K562 (cell line): ENCODE data around the gene NKD1.

Experiments used
- CUX1 ChIP-seq: fragments of 200-800 bp; sonication (Bioruptor generic); IDR thresholded peaks from 2 replicates; pipeline ENCODE4 v1.6.1; 2016; ENCODE audit warnings: missing genetic modification characterization, missing compliant biosample characterization
- EZH2 ChIP-seq: IDR thresholded peaks from 2 replicates; pipeline ENCODE4 v1.6.1; 2012; ENCODE audit warnings: low read depth, mild to moderate bottlenecking, inconsistent platforms, low read length, borderline replicate concordance
- RCOR1 ChIP-seq, 2 experiments: IDR thresholded peaks; 2 replicates each; pipeline ENCODE4 v1.6.1; 2012; ENCODE audit warnings: low read depth in 2 of 2, low read length in 2 of 2, borderline replicate concordance in 1 of 2, improper control_type of control experiment in 1 of 2
- SREBF1 ChIP-seq: fragments of 150-350 bp; IDR thresholded peaks from 2 replicates; pipeline ENCODE4 v1.6.1; 2014; ENCODE audit warnings: antibody characterized with exemption, low read depth, low read length, borderline replicate concordance
- SREBF2 ChIP-seq: sonication (generic); formaldehyde crosslinking; IDR thresholded peaks from 2 replicates; pipeline ENCODE4 v1.4.0; 2020; ENCODE audit warnings: mild to moderate bottlenecking, missing genetic modification reagents
- ZKSCAN1 ChIP-seq: fragments of 150-350 bp; IDR thresholded peaks from 2 replicates; pipeline ENCODE4 v1.6.1; 2016; ENCODE audit warnings: low read depth, low read length
- TF ChIP-seq, protein P1 (sequence below), 3 experiments: IDR thresholded peaks in 2 of 3; conservative IDR thresholded peaks in 1 of 3; 2 replicates each; pipeline ENCODE4 v1.5.1; 2011 to 2012; ENCODE audit warnings: low read length in 3 of 3, mild to moderate bottlenecking in 3 of 3, control low read depth in 2 of 3, improper control_type of control experiment in 1 of 3, inconsistent platforms in 1 of 3, low read depth in 1 of 3, mixed read lengths in 1 of 3, moderate library complexity in 1 of 3; ENCODE audit not compliant: insufficient read depth in 2 of 3

DNA sequence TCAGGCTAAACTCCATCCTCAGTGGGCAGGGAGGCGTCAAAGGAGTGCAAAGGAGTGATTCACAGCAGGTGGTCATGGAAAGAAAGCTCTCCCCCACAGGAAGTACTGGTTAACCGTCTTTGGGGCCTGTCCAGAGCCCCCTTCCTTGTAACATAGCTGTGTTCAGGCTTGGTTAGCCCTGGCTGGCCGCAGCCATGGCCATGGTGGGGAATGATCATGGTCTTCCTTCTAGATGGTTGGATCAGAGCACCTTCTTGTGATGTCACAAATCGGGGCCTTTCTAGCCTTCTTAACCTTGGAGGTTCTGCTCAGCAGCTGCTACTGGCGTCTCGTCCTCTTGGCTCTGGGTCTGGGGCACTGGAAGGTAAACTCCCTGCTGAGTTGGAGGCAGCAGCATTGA, 15.8 kb downstream of the NKD1 start:
- TF ChIP-seq RCOR1 (IDR thresholded peaks at IDR 0.05; ENCODE audit: borderline replicate concordance in 1 of 2, low read depth in 2 of 2, low read length in 2 of 2) (no peak), EZH2 (no peak), ZKSCAN1 (no peak), SREBF1 (no peak), CUX1 (CRISPR knock-in tag) (no peak), SREBF2 (CRISPR knock-in tag) (no peak)
- TF ChIP-seq, protein P1, sequence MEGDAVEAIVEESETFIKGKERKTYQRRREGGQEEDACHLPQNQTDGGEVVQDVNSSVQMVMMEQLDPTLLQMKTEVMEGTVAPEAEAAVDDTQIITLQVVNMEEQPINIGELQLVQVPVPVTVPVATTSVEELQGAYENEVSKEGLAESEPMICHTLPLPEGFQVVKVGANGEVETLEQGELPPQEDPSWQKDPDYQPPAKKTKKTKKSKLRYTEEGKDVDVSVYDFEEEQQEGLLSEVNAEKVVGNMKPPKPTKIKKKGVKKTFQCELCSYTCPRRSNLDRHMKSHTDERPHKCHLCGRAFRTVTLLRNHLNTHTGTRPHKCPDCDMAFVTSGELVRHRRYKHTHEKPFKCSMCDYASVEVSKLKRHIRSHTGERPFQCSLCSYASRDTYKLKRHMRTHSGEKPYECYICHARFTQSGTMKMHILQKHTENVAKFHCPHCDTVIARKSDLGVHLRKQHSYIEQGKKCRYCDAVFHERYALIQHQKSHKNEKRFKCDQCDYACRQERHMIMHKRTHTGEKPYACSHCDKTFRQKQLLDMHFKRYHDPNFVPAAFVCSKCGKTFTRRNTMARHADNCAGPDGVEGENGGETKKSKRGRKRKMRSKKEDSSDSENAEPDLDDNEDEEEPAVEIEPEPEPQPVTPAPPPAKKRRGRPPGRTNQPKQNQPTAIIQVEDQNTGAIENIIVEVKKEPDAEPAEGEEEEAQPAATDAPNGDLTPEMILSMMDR (IDR thresholded peaks at IDR 0.05 in 2 of 3, conservative IDR thresholded peaks at IDR 0.05 in 1 of 3; ENCODE audit: insufficient read depth in 2 of 3, low read depth in 1 of 3, low read length in 3 of 3), result no peak
